ENCODE results near the gene TBPL1.

DNA sequence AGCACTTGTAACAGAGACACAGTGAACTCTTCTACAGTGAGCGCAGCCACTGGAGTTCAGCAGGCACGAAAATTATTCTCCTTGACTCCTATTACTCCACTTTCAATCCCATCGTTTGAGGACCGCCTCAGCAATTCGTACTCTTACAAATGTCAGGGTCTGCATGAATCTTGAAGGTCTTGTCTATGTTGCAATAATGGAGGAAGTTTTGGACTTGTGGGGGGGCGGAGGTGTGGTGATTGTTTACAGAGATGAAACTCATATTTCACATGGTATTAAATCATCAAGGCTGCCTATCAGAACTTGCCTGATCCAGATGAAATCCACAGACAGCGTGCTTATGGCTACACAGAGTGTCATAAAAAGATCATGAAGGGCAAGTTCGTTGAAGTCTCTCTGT, 57.4 kb downstream of the TBPL1 start:
- TF ChIP-seq POLR2A (IDR thresholded peaks at IDR 0.05; ENCODE audit: control extremely low read depth in 1 of 2, low read depth in 2 of 2, low read length in 2 of 2) (no peak), EZH2 (IDR thresholded peaks at IDR 0.05; ENCODE audit: low read depth, low read length, severe bottlenecking) (no peak), BCL11A (IDR thresholded peaks at IDR 0.05; ENCODE audit: low read depth in 2 of 2, low read length in 2 of 2) (no peak), BACH1 (IDR thresholded peaks at IDR 0.05; ENCODE audit: low read length) (no peak), CEBPB (IDR thresholded peaks at IDR 0.05; ENCODE audit: low read depth, low read length) (no peak), SUZ12 (IDR thresholded peaks at IDR 0.05; ENCODE audit: low read length) (no peak), MAFK (IDR thresholded peaks at IDR 0.05; ENCODE audit: low read depth, low read length) (no peak), CHD2 (IDR thresholded peaks at IDR 0.05; ENCODE audit: low read length) (no peak), TCF12 (IDR thresholded peaks at IDR 0.05; ENCODE audit: low read depth, low read length) (no peak), EGR1 (IDR thresholded peaks at IDR 0.05; ENCODE audit: borderline replicate concordance, low read depth, low read length) (no peak)
- TF ChIP-seq, protein P1, sequence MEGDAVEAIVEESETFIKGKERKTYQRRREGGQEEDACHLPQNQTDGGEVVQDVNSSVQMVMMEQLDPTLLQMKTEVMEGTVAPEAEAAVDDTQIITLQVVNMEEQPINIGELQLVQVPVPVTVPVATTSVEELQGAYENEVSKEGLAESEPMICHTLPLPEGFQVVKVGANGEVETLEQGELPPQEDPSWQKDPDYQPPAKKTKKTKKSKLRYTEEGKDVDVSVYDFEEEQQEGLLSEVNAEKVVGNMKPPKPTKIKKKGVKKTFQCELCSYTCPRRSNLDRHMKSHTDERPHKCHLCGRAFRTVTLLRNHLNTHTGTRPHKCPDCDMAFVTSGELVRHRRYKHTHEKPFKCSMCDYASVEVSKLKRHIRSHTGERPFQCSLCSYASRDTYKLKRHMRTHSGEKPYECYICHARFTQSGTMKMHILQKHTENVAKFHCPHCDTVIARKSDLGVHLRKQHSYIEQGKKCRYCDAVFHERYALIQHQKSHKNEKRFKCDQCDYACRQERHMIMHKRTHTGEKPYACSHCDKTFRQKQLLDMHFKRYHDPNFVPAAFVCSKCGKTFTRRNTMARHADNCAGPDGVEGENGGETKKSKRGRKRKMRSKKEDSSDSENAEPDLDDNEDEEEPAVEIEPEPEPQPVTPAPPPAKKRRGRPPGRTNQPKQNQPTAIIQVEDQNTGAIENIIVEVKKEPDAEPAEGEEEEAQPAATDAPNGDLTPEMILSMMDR (IDR thresholded peaks at IDR 0.05; ENCODE audit: control extremely low read depth in 1 of 3, insufficient read depth in 1 of 3, low read depth in 1 of 3, low read length in 3 of 3) = no peak
- TF ChIP-seq, protein P2, sequence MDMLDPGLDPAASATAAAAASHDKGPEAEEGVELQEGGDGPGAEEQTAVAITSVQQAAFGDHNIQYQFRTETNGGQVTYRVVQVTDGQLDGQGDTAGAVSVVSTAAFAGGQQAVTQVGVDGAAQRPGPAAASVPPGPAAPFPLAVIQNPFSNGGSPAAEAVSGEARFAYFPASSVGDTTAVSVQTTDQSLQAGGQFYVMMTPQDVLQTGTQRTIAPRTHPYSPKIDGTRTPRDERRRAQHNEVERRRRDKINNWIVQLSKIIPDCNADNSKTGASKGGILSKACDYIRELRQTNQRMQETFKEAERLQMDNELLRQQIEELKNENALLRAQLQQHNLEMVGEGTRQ (IDR thresholded peaks at IDR 0.05; ENCODE audit: low read length) = no peak
- TF ChIP-seq, protein P3, sequence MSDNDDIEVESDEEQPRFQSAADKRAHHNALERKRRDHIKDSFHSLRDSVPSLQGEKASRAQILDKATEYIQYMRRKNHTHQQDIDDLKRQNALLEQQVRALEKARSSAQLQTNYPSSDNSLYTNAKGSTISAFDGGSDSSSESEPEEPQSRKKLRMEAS (IDR thresholded peaks at IDR 0.05) = no peak
